ENCODE data around the gene PSMD6. TPM values are rescaled to one million over a fixed set of nuclear protein-coding genes. Genes with fewer than 3 reads are reported as not detected.

The PSMD6 gene
- polyA plus RNA-seq, 4 donors: 112 to 132 (median 127) TPM

DNA sequence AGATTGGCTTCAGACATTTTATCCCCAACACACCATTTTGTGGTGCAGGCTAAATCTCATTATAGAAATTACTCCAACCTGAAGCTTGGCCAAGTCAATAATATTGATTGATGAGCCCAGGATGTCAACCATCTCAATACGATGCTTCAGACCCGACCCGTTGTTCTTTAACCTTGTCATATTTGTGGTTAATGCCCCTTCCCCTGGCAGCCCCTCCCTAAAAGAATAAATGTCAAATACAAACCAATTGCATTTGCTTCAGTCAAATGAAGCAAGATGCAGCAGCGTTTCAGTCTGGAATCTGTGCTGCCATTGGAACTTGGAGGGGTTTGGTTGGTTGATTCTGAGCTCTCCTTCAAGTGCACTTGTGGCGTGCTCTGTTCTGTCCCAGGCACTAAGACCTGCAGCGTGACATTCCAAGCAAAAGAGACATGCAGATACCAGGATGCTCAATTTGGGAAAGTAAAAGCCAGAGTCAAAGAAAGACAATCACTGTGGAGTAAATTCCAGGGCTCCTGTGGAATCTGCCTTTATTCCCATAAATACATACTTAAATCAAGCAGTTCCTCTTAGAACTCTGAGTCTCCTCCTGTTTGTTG lies 23.8 kb upstream of the PSMD6 start:
- DNase-seq (ENCODE audit: low read depth in 4 of 4, low spot score in 3 of 4): no peak

DNA sequence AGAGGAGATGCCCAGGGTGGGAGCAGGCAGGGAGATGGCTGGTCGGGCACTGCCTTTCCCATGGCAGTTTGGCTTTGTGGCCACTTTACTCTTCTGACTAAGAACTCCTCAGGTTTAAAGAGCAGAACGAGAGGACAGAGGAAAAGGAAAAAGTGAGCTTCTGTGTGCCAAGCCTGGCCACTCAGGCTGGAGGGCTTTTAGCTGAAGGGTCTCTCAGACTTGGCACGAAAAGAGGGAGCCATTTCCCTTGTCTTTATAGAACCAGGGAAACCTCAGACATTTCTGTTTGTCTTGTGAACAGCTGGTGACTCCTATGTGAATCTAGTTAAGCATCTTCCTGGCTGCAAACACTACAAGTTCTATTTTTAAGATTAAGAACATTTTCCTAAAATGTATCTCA lies 23.3 kb upstream of the PSMD6 start:
- DNase-seq (ENCODE audit: low read depth in 4 of 4, low spot score in 3 of 4): no peak

DNA sequence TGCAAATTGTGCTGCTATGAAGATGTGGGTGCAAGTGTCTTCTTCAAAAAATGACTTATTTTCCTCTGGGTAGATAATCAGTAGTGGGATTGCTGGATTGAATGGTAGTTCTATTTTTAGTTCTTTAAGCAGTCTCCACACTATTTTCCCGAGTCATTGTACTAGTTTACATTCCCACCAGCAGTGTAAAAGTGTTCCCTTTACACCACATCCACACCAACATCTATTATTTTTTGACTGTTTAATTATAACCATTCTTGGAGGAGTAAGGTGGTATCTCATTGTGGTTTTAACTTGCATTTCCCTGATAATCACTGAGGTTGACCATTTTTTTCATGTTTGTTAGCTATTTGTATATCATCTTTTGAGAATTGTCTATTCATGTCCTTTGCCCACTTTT lies 19.7 kb upstream of the PSMD6 start:
- no peak for DNase-seq (ENCODE audit: low read depth in 4 of 4, low spot score in 3 of 4)

DNA sequence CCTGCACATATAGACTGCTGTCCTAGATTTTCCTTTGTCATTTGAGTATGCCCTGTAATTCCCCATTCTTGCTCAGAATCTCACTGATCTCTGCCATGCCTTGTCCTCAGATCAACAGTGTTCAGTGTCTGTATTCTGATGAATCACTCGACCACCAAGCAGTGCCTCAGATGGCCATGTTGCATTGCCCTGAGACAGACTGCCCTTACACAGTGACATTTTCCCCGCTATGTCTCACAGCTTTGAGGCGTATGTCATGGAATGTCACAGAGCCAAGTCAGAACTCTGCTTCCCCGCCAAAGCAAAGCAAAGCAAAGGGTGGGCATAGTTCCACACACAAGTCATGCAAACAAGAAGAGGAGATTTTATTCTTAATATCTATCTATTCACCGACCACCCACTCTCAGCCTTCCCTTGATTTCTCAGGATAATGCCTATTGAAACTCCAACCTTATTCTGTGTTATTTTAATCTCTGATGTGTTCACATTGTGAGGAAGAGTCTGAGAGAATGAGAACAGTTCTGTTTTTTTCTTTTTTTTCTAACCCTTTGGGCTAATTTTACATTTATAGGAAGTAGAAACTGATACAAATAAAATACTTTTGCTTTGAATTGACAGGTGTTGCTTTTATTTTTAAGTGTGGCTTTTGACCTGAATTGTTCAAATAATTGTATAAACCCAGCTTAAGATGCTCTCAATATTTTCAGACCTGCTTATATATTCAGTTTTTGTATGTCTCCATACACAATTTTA lies 16.9 kb upstream of the PSMD6 start:
- no peak for DNase-seq (ENCODE audit: low read depth in 4 of 4, low spot score in 3 of 4)

DNA sequence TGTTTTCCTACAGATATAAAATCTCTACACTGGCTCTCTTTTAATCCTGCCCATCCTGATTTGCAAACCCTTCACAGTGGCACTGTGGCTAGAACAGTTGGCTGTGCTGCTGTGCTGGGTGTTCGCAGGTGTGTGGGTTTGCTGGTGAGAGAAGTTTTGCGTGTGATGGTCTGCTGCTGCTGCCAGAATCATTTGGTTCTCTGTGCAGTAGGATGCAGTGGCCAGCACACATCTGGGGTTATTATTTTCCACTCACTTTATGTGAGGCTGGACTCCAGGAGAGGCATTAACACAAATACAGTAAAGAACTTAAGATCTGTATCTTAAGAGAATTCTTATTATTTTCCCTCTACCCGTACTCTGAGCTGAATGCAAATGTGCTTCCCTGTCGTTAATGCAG lies 16.0 kb upstream of the PSMD6 start:
- no peak for DNase-seq (ENCODE audit: low read depth in 4 of 4, low spot score in 3 of 4)

DNA sequence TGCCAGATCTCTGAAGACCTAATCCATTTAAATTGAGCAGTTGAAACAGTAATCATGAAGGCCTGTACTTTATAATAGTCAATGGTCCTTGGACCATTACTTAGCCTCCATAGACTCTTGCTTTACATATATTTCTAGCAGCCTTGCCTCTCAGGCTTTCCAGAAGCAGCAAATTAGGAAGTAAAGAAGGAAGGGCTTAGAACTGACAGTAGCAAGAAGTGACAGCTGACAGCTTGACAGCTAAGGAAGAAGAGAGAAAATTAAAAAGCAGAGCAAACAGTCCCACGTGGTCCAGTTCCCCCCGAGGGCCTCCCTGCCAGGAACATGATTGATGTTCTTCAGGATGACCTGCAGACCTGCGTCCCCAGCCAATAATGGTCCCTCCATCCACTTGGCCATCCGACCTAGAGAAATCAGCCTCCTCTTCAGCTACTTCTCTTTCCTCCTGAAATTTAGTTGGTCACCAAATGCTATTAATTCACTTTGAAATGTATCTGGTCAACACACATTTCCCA lies 15.0 kb upstream of the PSMD6 start:
- no peak for DNase-seq (ENCODE audit: low read depth in 4 of 4, low spot score in 3 of 4)

DNA sequence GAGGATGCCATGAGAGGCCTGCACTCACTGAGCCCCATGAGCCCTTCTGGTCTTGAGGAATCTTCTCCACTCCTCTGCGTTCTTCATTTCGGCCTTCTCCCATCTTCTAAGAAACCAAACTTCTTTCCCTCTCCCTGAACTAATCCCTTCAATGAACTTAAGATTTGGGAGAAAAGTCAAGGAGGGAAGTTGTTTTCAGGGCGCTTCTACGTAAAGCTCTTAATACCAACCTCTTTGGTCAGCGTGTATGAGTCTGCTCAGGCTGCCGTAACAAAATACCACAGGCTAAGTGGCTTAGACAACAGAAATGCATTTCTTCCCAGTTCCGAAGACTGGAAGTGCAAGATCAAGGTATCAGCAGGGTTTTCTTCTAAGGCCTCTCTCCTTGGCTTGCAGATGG lies 13.8 kb upstream of the PSMD6 start:
- DNase-seq (ENCODE audit: low read depth in 4 of 4, low spot score in 3 of 4): no peak

DNA sequence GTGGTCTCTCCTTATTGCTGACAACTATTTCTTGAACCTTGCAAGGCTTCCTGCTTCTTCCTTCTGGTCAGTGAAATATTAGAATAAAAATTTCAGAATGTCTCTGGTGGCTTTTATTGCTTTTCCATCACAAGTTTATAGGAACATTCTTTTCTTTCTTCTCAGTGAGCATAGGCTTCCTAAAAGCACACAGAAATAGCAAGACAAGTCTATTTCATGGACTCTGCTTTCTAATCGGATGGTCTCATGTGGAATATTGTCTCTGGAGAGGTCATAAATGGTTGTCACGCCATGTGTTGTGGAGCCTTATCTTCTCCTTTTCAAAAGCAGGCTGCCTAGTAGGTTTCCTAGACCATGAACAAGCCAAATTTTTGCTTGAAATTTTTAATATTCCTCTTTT lies 9.8 kb upstream of the PSMD6 start:
- DNase-seq (ENCODE audit: low read depth in 4 of 4, low spot score in 3 of 4): no peak

DNA sequence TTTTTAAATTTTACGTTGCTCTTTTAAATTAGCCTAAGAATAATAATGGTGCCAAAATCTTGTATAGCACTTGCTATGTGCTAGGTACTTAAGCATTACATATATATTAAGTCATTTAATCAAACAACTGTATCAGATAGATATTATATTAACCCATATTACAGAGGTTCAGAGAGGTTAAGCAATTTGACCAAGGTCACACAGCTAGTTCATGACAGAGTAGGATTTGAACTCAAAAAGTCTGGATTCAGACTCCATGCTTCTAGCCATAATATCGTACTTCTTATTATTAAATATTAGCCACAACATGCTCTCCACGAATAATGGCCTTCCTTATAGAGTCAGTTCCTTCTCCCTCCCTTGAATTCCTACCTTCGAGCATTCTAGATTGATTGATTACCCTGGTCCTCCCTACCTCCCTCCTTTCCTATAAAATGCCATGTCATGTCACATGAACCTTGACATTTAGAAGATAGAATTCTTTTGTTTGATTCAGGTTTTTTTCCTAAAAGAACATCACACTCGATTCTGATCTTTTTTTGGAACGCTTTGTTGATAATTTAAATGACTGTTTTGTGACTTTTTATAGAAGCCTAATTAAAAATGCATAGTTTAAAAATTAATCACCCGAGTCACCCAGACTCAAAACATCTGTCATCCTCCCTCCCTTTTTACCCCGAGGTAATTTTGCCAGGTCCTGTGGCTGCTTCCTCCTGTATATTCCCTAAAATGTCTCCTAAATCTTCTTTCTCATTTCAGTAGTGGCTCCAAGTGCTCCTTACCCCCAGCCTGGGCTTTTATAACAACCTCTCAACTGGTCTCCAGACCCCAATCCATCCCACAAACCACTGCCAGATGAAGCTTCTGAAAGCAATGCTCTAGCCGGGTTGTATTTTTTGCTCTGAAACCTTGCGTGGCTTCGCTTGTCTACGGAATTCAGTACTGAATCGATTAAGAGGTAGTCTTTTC lies 8.5 kb upstream of the PSMD6 start:
- DNase-seq (ENCODE audit: low read depth in 4 of 4, low spot score in 3 of 4): no peak

DNA sequence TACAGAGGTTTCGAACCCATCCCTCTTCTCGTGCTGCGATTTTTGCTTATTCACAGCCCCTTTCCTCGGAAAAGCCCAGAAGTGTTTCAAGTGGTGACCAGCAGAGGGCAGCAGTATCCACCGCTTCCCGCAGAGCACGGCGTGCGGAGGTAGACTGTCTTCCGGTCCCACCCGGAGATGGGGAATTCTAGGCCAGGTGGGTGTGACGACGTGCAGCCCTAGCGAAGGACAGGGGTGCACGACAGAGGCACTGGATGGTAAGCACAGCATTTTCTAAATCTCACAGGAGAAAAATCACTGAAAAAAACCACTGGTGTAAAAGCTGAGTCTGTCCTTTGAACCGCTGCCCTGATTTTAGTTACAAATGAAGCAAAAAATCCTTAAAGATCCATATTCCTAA lies 7.4 kb upstream of the PSMD6 start:
- DNase-seq (ENCODE audit: low read depth in 4 of 4, low spot score in 3 of 4): peak in 3 of 4 donors; percentile 51 to 70 (median 66)

DNA sequence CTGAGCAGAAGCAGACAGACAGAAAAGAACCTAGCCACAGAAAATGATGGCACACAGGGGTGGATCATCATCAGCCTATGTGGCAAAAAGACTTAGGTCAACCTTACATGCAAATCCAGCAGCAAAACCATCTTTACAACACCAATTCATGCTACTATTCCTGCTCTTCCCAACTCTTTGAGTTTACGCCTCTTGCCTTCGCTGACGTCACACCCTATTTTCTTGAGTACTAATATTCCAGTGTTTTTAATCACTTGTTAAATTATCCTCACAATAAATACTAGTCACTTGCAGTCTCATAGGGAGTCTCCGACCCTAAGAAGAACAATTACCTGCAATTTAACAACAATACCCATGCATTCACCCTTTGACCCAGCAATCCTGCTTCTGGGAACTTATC lies 6.0 kb upstream of the PSMD6 start:
- DNase-seq (ENCODE audit: low read depth in 4 of 4, low spot score in 3 of 4): no peak

DNA sequence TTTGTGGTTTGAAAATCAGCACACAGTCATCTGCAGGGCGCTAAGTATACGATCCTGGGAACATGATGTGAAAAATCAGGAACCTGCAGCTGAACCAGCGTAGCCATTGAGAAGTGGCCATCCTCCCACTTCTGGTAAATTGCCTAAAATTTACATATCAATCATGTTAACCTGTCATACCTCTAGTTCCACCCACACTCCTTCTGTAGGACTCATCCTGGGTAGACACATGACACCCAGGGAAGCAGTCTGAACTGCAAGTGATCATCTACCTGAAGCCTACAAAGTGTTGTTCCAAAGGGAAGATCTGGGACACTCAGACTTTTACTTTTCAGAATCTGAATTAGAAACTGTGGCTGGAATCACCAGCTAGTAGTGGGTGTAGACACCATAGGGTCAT lies 5.5 kb upstream of the PSMD6 start:
- no peak for DNase-seq (ENCODE audit: low read depth in 4 of 4, low spot score in 3 of 4)

DNA sequence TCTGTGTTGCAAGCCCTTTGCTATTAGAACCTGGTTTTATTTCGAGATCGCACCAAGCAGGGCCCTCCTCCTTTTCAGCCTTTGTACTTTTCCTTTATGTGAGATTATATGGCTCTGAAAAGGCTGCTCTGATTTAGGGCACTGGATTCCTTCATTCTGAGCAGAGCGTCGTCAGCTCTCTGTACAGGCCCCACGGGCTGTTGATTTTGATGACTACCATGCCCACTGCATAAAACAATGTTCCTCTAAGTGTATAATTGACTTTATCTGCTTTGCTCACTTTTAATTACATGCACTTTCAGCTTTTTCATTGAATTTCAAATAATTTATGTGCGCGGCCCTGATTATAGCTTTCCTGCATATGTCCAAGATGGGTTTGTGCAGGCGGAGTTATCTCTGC lies 4.4 kb upstream of the PSMD6 start:
- no peak for DNase-seq (ENCODE audit: low read depth in 4 of 4, low spot score in 3 of 4)

DNA sequence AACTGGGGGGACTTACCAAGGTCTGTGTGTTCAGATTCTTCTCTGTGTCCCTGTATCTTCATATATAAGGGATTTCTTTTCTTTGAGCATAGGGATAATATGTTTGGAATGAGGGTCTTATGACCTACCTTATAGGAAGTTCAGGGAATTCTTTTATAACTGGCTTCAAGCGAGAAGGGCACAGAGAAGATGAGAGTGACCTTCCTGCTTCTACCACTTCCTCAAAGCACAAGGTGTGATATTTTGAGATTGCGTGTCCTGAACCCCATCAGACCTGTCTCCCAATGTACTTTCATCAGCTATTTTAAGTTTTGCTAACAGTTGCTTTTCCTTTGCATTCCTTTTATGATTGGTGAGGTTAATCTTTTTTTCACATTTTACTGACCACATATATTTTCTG lies 3.1 kb upstream of the PSMD6 start:
- no peak for DNase-seq (ENCODE audit: low read depth in 4 of 4, low spot score in 3 of 4)

DNA sequence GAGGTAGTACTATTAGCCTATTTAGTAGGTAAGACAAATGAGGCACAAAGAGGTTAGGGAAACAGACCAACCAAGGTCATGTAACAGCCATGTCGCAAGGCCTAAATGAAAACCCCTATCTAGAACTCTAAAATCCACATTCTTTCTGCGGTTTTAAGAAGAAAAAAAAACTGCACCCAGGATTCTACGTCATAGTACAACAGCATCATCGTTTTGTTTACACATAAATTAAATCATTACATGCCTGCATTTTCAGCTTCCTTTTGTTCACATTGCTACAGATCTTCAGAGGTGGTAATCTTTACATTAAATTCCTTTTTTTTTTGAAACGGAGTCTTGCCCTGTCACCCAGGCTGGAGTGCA lies 548 bp upstream of the PSMD6 start:
- DNase-seq (ENCODE audit: low read depth in 4 of 4, low spot score in 3 of 4): no peak

DNA sequence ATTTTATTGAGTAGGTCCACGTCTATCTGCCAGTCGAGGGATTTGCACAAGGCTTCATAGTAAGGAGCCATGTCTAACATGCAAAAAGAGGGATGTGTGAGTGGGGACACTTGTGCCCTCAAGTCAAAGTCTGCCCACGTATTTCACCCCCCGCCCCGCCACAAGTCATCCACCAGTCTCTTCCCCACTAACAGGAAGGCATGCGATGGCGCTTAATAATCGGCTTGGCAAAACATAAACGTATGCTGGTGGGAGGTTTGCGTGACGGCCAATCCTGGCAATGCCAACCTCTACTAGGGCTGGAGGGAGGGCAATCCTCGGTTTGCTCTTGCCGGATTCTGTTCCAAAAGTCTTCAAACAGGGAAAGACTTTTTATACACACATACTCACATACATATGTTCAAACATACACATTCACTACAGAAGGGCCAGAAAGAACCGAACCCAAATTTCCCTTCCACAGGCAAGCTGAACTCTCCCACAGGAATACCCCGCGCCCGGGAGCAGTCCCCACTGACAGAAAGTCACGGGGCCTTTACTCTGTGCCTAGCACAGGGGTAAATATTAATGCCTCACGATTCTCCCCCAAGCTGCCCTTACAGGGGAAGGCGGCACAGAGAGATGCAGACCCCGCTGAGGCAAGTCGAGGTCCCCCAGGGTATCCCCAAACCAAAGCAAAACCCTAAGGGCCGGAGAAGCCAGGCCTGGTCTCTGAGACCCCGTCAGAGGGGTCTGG lies 675 bp downstream of the PSMD6 start:
- DNase-seq (ENCODE audit: low read depth in 4 of 4, low spot score in 3 of 4): no peak

DNA sequence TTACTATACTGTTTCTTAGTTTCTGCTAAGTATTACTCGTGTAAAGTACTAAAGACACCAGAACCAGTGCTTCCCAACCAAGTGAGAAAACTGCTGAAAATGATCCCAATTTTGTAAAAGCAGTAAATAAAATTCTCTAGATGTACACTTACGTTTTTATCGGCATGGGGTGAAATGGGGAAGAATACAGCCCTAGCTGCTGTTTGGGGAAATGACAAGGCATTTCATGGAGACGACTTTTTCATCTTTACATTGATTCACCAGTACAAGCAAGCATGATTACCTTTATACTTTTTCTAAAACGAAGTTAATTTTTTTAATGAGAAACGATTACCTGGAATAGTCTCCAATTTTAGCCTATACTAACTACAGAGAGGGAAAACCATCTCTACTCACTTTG lies 1.4 kb downstream of the PSMD6 start:
- DNase-seq (ENCODE audit: low read depth in 4 of 4, low spot score in 3 of 4): no peak

DNA sequence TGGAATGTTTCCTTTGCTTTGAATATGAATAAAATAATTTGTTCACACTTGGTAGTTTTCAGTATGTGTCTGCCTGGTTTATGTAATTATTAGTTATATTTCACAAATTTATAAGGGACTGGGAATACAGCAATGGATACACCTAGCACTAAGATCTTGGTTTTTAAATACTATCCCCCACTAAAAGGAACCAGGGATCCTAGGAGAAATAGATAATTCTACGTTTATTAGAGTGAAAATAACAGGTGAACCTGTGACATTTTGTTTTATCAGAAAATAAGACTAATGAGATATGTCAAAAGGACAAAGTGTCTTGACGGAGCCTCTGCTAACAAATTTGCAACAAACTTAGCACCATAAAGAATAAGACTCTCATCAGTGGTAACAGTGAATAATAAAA lies 3.4 kb downstream of the PSMD6 start:
- DNase-seq (ENCODE audit: low read depth in 4 of 4, low spot score in 3 of 4): no peak

DNA sequence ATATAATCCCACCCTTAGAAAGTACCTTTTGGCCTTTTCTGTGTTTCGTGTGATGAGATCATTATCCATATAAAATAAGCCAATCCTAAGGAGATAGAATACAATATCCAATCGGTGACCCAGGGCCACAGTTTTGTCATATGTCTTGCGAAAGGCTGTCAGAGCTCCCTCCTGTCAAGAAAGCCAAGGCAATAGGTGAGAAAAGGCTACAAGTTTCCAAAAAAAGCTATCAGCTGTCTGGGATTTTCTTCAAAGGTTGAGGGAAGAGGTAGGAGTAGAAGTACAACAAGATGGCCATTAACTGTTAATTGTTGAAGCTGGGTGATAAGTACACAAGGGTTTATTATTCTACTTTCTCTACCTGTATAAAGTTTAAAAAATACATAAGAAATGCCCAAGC lies 4.0 kb downstream of the PSMD6 start:
- DNase-seq (ENCODE audit: low read depth in 4 of 4, low spot score in 3 of 4): no peak

DNA sequence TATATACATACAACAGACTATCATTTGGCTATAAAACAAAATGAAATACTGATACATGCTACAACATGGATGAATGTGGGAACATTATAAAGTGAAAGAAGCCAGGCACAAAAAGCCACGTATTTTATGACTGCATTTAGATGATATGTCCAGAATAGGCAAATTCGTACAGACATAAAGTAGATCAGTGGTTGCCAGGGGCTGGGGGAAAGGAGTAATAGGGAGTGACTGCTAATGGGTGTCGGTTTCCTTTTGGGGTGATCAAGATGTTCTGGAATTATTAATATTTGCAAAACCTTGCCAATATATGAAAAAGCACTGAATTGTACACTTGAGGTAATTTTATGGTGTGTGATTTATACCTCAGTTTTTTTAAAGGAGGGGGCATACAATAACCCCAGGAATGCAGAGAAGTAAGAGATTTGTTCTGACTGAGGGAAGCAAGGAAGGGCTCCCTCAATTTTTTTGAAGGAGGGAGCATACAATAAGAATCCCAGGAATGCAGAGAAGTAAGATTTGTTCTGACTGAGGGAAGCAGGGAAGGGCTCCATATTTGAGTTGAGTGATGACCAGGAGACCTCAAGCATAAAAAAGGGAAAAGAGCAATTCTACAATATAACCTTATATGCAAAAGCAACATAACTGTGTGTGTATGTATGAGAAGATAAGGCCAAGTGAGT lies 6.2 kb downstream of the PSMD6 start:
- DNase-seq (ENCODE audit: low read depth in 4 of 4, low spot score in 3 of 4): no peak
